Lower leg skin (tissue), 3 donors: ENCODE results near the gene F11.

Experiments
- POLR2A ChIP-seq, 2 donors: fragments of 450-650 bp; IDR thresholded peaks; one replicate each; pipeline ENCODE4 v1.6.1; 2016 to 2017; ENCODE audit warnings: antibody characterized with exemption in 2 of 2, mild to moderate bottlenecking in 1 of 2, moderate library complexity in 1 of 2
- TF ChIP-seq, protein P1 (sequence below), 3 donors: fragments of 450-650 bp; IDR thresholded peaks; one replicate each; pipeline ENCODE4 v1.5.1; 2016; ENCODE audit warnings: antibody characterized with exemption in 3 of 3, mild to moderate bottlenecking in 3 of 3, moderate library complexity in 2 of 3

DNA sequence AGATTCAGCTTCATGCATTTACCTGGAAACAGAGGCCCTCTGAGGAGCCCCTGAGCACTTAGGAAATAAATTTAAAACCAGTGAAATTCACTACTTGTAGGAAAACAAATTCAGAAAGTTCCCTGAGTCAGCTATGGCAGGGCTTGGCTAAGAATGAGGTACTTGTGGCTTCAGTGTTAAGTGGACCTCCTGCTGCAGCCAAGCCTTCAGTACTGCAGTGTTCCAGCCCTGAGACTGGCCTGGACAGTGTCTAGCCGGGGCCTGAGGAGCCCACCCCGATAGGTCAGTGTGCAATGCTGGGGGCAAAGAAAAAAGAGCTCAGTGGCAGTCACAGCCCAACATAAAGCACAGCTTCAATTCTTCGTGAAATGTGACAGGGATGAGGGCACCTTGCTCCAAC is 41.9 kb downstream of the F11 start:
- TF ChIP-seq, protein P1, sequence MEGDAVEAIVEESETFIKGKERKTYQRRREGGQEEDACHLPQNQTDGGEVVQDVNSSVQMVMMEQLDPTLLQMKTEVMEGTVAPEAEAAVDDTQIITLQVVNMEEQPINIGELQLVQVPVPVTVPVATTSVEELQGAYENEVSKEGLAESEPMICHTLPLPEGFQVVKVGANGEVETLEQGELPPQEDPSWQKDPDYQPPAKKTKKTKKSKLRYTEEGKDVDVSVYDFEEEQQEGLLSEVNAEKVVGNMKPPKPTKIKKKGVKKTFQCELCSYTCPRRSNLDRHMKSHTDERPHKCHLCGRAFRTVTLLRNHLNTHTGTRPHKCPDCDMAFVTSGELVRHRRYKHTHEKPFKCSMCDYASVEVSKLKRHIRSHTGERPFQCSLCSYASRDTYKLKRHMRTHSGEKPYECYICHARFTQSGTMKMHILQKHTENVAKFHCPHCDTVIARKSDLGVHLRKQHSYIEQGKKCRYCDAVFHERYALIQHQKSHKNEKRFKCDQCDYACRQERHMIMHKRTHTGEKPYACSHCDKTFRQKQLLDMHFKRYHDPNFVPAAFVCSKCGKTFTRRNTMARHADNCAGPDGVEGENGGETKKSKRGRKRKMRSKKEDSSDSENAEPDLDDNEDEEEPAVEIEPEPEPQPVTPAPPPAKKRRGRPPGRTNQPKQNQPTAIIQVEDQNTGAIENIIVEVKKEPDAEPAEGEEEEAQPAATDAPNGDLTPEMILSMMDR (IDR thresholded peaks at IDR 0.05) = no peak
- no peak for TF ChIP-seq POLR2A (IDR thresholded peaks at IDR 0.05)
